GM12872 (cell line): ENCODE data around the gene CCDC183.

ENCODE experiments used
- CTCF ChIP-seq: IDR thresholded peaks from 3 replicates; pipeline ENCODE4 v1.5.1; 2011; ENCODE audit warnings: low read depth, mild to moderate bottlenecking, low read length, moderate library complexity; ENCODE audit not compliant: insufficient read depth

Gene CCDC183

GRCh38 chr9:136826703-136827582 is 30.8 kb downstream of the CCDC183 start:
- TF ChIP-seq CTCF: no peak

- no peak for TF ChIP-seq CTCF
These were observed 31.8 kb downstream of the CCDC183 start for GRCh38 chr9:136827794-136828473.

GRCh38 chr9:136828474-136829140 is 32.5 kb downstream of the CCDC183 start:
- no peak for TF ChIP-seq CTCF

- TF ChIP-seq CTCF: no peak
These were observed 33.3 kb downstream of the CCDC183 start for GRCh38 chr9:136829412-136829811.

GRCh38 chr9:136829981-136830885 is 34.1 kb downstream of the CCDC183 start:
- no peak for TF ChIP-seq CTCF

GRCh38 chr9:136831002-136831719 is 35.0 kb downstream of the CCDC183 start:
- no peak for TF ChIP-seq CTCF
